GM23338 (cell line): ENCODE data around the gene CTNNA3. TPM values are rescaled to one million over a fixed set of nuclear protein-coding genes. Genes with fewer than 3 reads are reported as not detected.
A peak's percentile ranks its signal among the peaks of the same experiment; 100 is the strongest.

Source experiments
- ATAC-seq: fragments of 200-7000 bp; cut with Tn5 transposase; 3 replicates; pipeline ENCODE4 v1.9.1; 2020
- DNase-seq: peaks from one replicate; pipeline ENCODE4 v3.0.0-alpha.2; 2015; ENCODE audit warnings: low spot score
- H2AFZ ChIP-seq: fragments of 200-600 bp; sonication (generic); 2 replicates; pipeline ENCODE4 v1.8.0; 2016; ENCODE audit warnings: antibody characterized with exemption, mild to moderate bottlenecking, moderate library complexity
- H3F3A ChIP-seq: fragments of 200-600 bp; sonication (generic); replicated peaks from 2 replicates; pipeline ENCODE4 v1.8.0; 2017; ENCODE audit warnings: antibody characterized with exemption, mixed run types, low read depth
- H3K27ac ChIP-seq: fragments of 200-600 bp; sonication (generic); 2 replicates; pipeline ENCODE4 v1.6.1; 2016; ENCODE audit warnings: low read depth
- H3K27me3 ChIP-seq: fragments of 200-600 bp; sonication (generic); 2 replicates; pipeline ENCODE4 v1.8.0; 2016; ENCODE audit warnings: mild to moderate bottlenecking, mixed run types, moderate library complexity; ENCODE audit not compliant: insufficient read depth
- H3K36me3 ChIP-seq: fragments of 200-600 bp; sonication (generic); 2 replicates; pipeline ENCODE4 v1.8.0; 2016; ENCODE audit warnings: mild to moderate bottlenecking; ENCODE audit not compliant: insufficient read depth
- H3K4me1 ChIP-seq: fragments of 200-600 bp; sonication (generic); 2 replicates; pipeline ENCODE4 v1.8.0; 2016; ENCODE audit warnings: mild to moderate bottlenecking, moderate library complexity; ENCODE audit not compliant: insufficient read depth
- H3K4me2 ChIP-seq: fragments of 200-600 bp; sonication (generic); 2 replicates; pipeline ENCODE4 v1.7.1; 2017; ENCODE audit warnings: mixed run types
- H3K4me3 ChIP-seq: fragments of 200-600 bp; sonication (generic); 2 replicates; pipeline ENCODE4 v1.6.1; 2016; ENCODE audit warnings: mixed run types
- H3K79me2 ChIP-seq: fragments of 200-600 bp; sonication (generic); replicated peaks from 2 replicates; pipeline ENCODE4 v1.8.0; 2017; ENCODE audit warnings: mild to moderate bottlenecking; ENCODE audit not compliant: insufficient read depth
- H3K9me2 ChIP-seq: fragments of 200-600 bp; sonication (generic); 2 replicates; pipeline ENCODE4 v1.8.0; 2017; ENCODE audit not compliant: insufficient read depth
- H4K20me1 ChIP-seq: fragments of 200-600 bp; sonication (generic); replicated peaks from 2 replicates; pipeline ENCODE4 v1.8.0; 2017; ENCODE audit warnings: mild to moderate bottlenecking; ENCODE audit not compliant: insufficient read depth
- H3K27ac Mint-ChIP-seq: 2 replicates; pipeline ENCODE4 v1.8.0; 2020; ENCODE audit warnings: inconsistent platforms, mild to moderate bottlenecking, moderate library complexity, mixed read lengths
- H3K27me3 Mint-ChIP-seq: 3 replicates; pipeline ENCODE4 v1.8.0; 2022; ENCODE audit warnings: low read depth, mild to moderate bottlenecking, moderate library complexity, mixed read lengths, inconsistent platforms; ENCODE audit not compliant: insufficient read depth, poor library complexity
- H3K36me3 Mint-ChIP-seq: 3 replicates; pipeline ENCODE4 v1.8.0; 2021; ENCODE audit warnings: low read depth, mild to moderate bottlenecking, inconsistent platforms, moderate library complexity, mixed read lengths
- H3K4me1 Mint-ChIP-seq: 3 replicates; pipeline ENCODE4 v1.8.0; 2020; ENCODE audit warnings: mild to moderate bottlenecking, inconsistent platforms, mixed read lengths
- H3K4me3 Mint-ChIP-seq: 3 replicates; pipeline ENCODE4 v1.8.0; 2021; ENCODE audit warnings: moderate library complexity, mild to moderate bottlenecking, inconsistent platforms, mixed read lengths
- H3K9me3 Mint-ChIP-seq: 3 replicates; pipeline ENCODE4 v1.8.0; 2020; ENCODE audit warnings: moderate library complexity, mild to moderate bottlenecking, inconsistent platforms, mixed read lengths
- CREB1 ChIP-seq: fragments of 250-450 bp; sonication (Bioruptor Pico); IDR thresholded peaks from 2 replicates; pipeline ENCODE4 v1.5.0; 2020; ENCODE audit warnings: low read depth, mild to moderate bottlenecking, moderate library complexity
- CTCF ChIP-seq, 2 experiments: fragments of 200-600 bp in 1 of 2; sonication (generic) in 1 of 2; conservative IDR thresholded peaks; 2 replicates each; pipeline versions ENCODE4 v1.5.1 to v1.6.1; 2016 to 2017; ENCODE audit warnings: antibody characterized with exemption in 2 of 2, low read depth in 2 of 2, mild to moderate bottlenecking in 2 of 2, moderate library complexity in 1 of 2
- EZH2 ChIP-seq: fragments of 200-600 bp; sonication (generic); IDR thresholded peaks from one replicate; pipeline ENCODE4 v1.8.0; 2017; ENCODE audit warnings: antibody characterized with exemption, mild to moderate bottlenecking, low read depth; ENCODE audit not compliant: unreplicated experiment
- NANOG ChIP-seq: IDR thresholded peaks from 2 replicates; pipeline ENCODE4 v1.6.1; 2016; ENCODE audit warnings: antibody characterized with exemption, borderline replicate concordance
- POLR2AphosphoS5 ChIP-seq: IDR thresholded peaks from 2 replicates; pipeline ENCODE4 v1.6.1; 2016; ENCODE audit warnings: antibody characterized with exemption, low read depth
- REST ChIP-seq: IDR thresholded peaks from one replicate; pipeline ENCODE4 v1.6.1; 2018; ENCODE audit warnings: antibody characterized with exemption; ENCODE audit not compliant: unreplicated experiment
- ZNF114 ChIP-seq: fragments of 250-450 bp; sonication (Bioruptor Pico); IDR thresholded peaks from 2 replicates; pipeline ENCODE4 v1.5.0; 2020; ENCODE audit warnings: mild to moderate bottlenecking, moderate library complexity
- ZNF331 ChIP-seq: fragments of 250-450 bp; sonication (Bioruptor Pico); IDR thresholded peaks from 2 replicates; pipeline ENCODE4 v1.5.0; 2020; ENCODE audit warnings: low read depth, mild to moderate bottlenecking, moderate library complexity
- polyA plus RNA-seq: library from polyadenylated mRNA; unstranded; fragments of >200 nt; fragmentation: Nextera tagmentation; extraction: Ambion mirVana; gene quantifications from 2 replicates; pipeline ENCODE4 v1.2.1, GENCODE V29; 2016
- total RNA-seq: library from RNA; depleted of rRNA; stranded (reverse); fragments of >200 nt; shearing (Covaris generic); gene quantifications from 2 replicates; pipeline ENCODE4 v1.2.3, GENCODE V29; 2014
- TF ChIP-seq, protein P1 (sequence below): fragments of 250-450 bp; sonication (Bioruptor Pico); IDR thresholded peaks from 2 replicates; pipeline ENCODE4 v1.5.0; 2020; ENCODE audit warnings: mild to moderate bottlenecking, moderate library complexity

The CTNNA3 gene
- total and polyA plus RNA-seq, 2 experiments from 2014 or later: 0.71 to 3.3 TPM

DNA sequence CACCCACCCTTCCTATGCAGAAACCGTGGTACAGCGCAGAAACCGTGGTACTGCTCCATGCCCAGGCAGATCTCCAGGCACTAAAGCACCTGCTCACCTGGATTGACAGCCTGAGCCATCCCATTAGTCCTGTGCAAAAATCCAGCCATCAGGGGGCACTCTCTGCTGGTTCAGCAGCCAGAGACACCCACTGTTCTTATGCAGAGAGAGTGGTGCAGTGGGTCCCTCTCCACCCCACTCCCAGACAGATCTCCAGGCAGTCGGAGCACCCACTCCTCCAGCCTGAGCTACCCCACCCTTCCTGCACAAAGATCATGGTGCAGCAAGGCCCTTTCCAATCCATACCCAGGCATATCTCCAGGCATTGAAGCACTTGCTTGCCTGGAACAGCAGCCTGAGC is 219.8 kb downstream of the CTNNA3 start:
- H3K9me3 Mint-ChIP-seq: peaks cover 31% of the 10 kb centered on the region
- H3K27ac ChIP-seq: no peak overlapping the region
- H3K27ac Mint-ChIP-seq: no peak overlapping the region
- H3K4me1 Mint-ChIP-seq: peaks cover 3% of the 10 kb centered on the region; the same call in 2 of the 3 replicates
- H3K4me1 ChIP-seq: no peaks in the 10 kb centered on the region
- H3K9me2 ChIP-seq: peaks cover 4% of the 10 kb centered on the region; the same call in 1 of the 2 replicates
- no peaks in the 10 kb centered on the region; the same call in 1 of the 2 replicates for H3K36me3 ChIP-seq
- no peaks in the 10 kb centered on the region for H3K27me3 ChIP-seq
- no peaks in the 10 kb centered on the region for H3K79me2 ChIP-seq
- no peaks in the 10 kb centered on the region for H3F3A ChIP-seq
- DNase-seq: peak; percentile 53
- no peak overlapping the region for H3K4me2 ChIP-seq
- no peaks in the 10 kb centered on the region for H4K20me1 ChIP-seq
- no peak overlapping the region for H2AFZ ChIP-seq
- H3K36me3 Mint-ChIP-seq: peaks cover 13% of the 10 kb centered on the region; the same call in 2 of the 3 replicates
- H3K4me3 Mint-ChIP-seq: no peak overlapping the region
- no peak for TF ChIP-seq ZNF114 (CRISPR knock-in tag)
- peak; percentile 48 to 79 for TF ChIP-seq CTCF (conservative IDR thresholded peaks at IDR 0.05; ENCODE audit: low read depth in 2 of 2)
- no peaks in the 10 kb centered on the region for H3K27me3 Mint-ChIP-seq
- ATAC-seq: peak; percentile 75
- H3K4me3 ChIP-seq: no peak overlapping the region

DNA sequence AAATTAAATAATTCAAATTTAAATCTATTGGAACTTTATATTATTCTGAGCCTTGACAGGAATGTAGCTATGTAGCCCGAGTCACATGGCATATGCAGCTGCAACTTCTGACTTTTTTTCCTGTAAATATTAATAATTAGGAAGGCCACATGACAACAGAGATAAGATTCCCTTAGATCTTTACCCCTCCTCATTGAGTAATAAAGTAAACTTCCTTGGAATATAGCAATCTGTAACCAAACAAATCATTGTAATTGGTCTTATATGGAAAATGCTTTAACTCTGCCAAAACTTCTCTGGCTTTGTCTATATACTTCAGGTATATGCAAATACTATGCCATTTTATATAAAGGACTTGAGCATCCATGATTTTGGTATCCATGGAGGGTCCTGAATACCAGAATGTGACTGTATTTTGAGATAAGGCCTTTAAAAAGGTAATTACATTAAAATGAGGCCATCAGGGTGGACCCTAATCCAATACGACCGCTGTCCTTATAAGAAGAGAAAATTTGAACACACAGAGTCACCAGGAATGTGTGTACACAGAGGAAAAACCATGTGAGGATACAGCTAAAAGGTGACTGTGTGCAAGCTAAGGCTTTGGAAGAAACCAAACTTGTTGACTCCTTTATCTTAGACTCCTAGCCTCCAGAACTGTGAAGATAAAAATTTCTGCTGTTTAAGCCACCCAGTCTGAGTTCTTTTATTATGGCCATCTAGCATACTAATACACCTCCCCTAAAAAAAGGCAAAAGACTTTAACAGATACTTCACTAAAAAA is 222.0 kb downstream of the CTNNA3 start:
- H3K4me3 Mint-ChIP-seq: no peak overlapping the region

More for the DNA sequence above, 222.0 kb downstream of the CTNNA3 start:
- Histone ChIP-seq H3K4me1 (no peaks in the 10 kb centered on the region), H3K36me3 (no peaks in the 10 kb centered on the region), H3K79me2 (no peaks in the 10 kb centered on the region), H3K9me2 (peaks cover 4% of the 10 kb centered on the region; the same call in 1 of the 2 replicates), H4K20me1 (no peaks in the 10 kb centered on the region), H3K27ac (no peak overlapping the region), H3K4me3 (no peak overlapping the region), H2AFZ (0 out of 2 replicates have a peak overlapping the region, but pooled peaks have one; percentile 6), H3K27me3 (no peaks in the 10 kb centered on the region), H3F3A (no peaks in the 10 kb centered on the region), H3K4me2 (no peak overlapping the region)
- no peak for TF ChIP-seq CREB1 (CRISPR knock-in tag)
- TF ChIP-seq REST: no peak
- TF ChIP-seq, protein P1, sequence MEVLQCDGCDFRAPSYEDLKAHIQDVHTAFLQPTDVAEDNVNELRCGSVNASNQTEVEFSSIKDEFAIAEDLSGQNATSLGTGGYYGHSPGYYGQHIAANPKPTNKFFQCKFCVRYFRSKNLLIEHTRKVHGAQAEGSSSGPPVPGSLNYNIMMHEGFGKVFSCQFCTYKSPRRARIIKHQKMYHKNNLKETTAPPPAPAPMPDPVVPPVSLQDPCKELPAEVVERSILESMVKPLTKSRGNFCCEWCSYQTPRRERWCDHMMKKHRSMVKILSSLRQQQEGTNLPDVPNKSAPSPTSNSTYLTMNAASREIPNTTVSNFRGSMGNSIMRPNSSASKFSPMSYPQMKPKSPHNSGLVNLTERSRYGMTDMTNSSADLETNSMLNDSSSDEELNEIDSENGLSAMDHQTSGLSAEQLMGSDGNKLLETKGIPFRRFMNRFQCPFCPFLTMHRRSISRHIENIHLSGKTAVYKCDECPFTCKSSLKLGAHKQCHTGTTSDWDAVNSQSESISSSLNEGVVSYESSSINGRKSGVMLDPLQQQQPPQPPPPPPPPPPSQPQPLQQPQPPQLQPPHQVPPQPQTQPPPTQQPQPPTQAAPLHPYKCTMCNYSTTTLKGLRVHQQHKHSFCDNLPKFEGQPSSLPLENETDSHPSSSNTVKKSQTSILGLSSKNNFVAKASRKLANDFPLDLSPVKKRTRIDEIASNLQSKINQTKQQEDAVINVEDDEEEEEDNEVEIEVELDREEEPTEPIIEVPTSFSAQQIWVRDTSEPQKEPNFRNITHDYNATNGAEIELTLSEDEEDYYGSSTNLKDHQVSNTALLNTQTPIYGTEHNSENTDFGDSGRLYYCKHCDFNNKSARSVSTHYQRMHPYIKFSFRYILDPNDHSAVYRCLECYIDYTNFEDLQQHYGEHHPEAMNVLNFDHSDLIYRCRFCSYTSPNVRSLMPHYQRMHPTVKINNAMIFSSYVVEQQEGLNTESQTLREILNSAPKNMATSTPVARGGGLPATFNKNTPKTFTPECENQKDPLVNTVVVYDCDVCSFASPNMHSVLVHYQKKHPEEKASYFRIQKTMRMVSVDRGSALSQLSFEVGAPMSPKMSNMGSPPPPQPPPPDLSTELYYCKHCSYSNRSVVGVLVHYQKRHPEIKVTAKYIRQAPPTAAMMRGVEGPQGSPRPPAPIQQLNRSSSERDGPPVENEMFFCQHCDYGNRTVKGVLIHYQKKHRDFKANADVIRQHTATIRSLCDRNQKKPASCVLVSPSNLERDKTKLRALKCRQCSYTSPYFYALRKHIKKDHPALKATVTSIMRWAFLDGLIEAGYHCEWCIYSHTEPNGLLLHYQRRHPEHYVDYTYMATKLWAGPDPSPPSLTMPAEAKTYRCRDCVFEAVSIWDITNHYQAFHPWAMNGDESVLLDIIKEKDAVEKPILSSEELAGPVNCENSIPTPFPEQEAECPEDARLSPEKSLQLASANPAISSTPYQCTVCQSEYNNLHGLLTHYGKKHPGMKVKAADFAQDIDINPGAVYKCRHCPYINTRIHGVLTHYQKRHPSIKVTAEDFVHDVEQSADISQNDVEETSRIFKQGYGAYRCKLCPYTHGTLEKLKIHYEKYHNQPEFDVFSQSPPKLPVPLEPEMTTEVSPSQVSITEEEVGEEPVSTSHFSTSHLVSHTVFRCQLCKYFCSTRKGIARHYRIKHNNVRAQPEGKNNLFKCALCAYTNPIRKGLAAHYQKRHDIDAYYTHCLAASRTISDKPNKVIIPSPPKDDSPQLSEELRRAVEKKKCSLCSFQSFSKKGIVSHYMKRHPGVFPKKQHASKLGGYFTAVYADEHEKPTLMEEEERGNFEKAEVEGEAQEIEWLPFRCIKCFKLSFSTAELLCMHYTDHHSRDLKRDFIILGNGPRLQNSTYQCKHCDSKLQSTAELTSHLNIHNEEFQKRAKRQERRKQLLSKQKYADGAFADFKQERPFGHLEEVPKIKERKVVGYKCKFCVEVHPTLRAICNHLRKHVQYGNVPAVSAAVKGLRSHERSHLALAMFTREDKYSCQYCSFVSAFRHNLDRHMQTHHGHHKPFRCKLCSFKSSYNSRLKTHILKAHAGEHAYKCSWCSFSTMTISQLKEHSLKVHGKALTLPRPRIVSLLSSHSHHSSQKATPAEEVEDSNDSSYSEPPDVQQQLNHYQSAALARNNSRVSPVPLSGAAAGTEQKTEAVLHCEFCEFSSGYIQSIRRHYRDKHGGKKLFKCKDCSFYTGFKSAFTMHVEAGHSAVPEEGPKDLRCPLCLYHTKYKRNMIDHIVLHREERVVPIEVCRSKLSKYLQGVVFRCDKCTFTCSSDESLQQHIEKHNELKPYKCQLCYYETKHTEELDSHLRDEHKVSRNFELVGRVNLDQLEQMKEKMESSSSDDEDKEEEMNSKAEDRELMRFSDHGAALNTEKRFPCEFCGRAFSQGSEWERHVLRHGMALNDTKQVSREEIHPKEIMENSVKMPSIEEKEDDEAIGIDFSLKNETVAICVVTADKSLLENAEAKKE (CRISPR knock-in tag): no peak
- TF ChIP-seq POLR2AphosphoS5: no peak
- TF ChIP-seq EZH2: no peak
- no peak for TF ChIP-seq ZNF331 (CRISPR knock-in tag)
- TF ChIP-seq NANOG: no peak
- DNase-seq (no peak), ATAC-seq (no peak)
- H3K27ac Mint-ChIP-seq: no peak overlapping the region
- H3K9me3 Mint-ChIP-seq: peaks cover 15% of the 10 kb centered on the region
- H3K4me1 Mint-ChIP-seq: peaks cover 3% of the 10 kb centered on the region; the same call in 2 of the 3 replicates
- H3K36me3 Mint-ChIP-seq: no peaks in the 10 kb centered on the region; the same call in 2 of the 3 replicates
- H3K27me3 Mint-ChIP-seq: no peaks in the 10 kb centered on the region
